Lower leg skin (tissue), 3 donors: Measurements from ENCODE around the gene VWA8.

Experiments
- CTCF ChIP-seq, 3 donors: fragments of 450-650 bp; IDR thresholded peaks; one replicate each; pipeline ENCODE4 v1.5.1; 2016; ENCODE audit warnings: antibody characterized with exemption in 3 of 3, mild to moderate bottlenecking in 3 of 3, moderate library complexity in 2 of 3
- POLR2A ChIP-seq, 2 donors: fragments of 450-650 bp; IDR thresholded peaks; one replicate each; pipeline ENCODE4 v1.6.1; 2016 to 2017; ENCODE audit warnings: antibody characterized with exemption in 2 of 2, mild to moderate bottlenecking in 1 of 2, moderate library complexity in 1 of 2

GRCh38 chr13:41596190-41596589, 364.7 kb downstream of the VWA8 start:
- no peak for TF ChIP-seq CTCF (IDR thresholded peaks at IDR 0.05)
- no peak for TF ChIP-seq POLR2A (IDR thresholded peaks at IDR 0.05)
